Measurements from ENCODE around the gene WWOX. TPM values are rescaled to one million over a fixed set of nuclear protein-coding genes. Genes with fewer than 3 reads are reported as not detected.
A peak's percentile ranks its signal among the peaks of the same experiment; 100 is the strongest.

WWOX gene
- total and polyA plus RNA-seq, 2 of the 4 experiments (the other 2 are of a cell fraction) = 2.7 to 5.4 TPM

DNA sequence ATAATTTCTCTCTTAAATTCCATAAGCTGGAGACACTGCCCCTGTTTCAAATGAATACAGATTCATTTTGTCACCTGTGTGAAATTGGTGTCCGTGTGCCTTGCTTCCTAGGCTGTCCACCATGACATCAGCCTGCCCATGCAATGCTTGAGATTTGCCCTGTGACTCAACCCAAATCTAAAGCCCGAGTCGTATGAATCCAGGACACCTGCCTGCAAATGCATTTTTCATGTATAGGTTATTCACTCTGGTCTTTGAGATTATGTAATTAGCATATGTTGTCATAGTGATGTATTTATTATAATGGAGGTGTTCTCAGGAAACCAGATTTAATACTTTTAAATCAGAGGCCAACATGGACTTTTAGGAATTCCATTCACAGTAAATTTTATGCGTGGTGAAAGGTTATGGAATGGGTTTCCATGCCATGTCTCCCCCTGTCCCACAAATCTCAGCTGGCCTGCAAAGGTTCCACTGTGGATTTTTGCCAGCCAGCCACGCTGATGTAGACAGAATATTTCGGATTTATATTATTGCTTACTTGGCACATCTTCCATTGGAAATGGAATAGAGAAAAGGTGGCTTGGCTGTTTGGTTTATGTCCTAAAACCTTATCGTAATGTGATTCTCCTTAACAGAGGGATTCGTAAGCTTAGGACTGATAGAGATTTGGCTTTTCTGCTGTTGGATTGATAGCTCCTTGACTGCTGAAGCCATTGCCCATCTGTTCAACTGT lies 551.1 kb downstream of the WWOX start:
- dilution Hi-C loops (cut with HindIII; ENCODE audit: low sequenced_read_pairs, unreplicated experiment) = no loop called here
- Histone ChIP-seq H3K9me3 (ENCODE audit: control insufficient read depth, insufficient read depth, low read length) (peaks cover 24% of the 10 kb centered on the region), H3K9me1 (ENCODE audit: insufficient read depth, low read length) (no peaks in the 10 kb centered on the region), H4K91ac (ENCODE audit: insufficient read depth, low read depth, low read length) (no peak overlapping the region), H4K20me1 (ENCODE audit: insufficient read depth, low read length) (no peaks in the 10 kb centered on the region), H2AK9ac (replicated peaks; ENCODE audit: low read depth, low read length, poor library complexity) (no peak overlapping the region), H3K79me1 (ENCODE audit: low read depth in 1 of 2, low read length in 2 of 2) (no peaks in the 10 kb centered on the region), H3K4ac (ENCODE audit: low read depth, low read length) (no peak overlapping the region), H4K8ac (ENCODE audit: low read depth in 2 of 2, low read length in 2 of 2) (no peak overlapping the region), H3K4me3 (ENCODE audit: insufficient read depth, low read depth, low read length) (no peak overlapping the region), H3K56ac (ENCODE audit: extremely low read depth, insufficient read depth, low read length) (no peak overlapping the region), H3K27me3 (ENCODE audit: control insufficient read depth, insufficient read depth, low read length) (no peaks in the 10 kb centered on the region), H3K14ac (replicated peaks; ENCODE audit: low read depth, low read length) (no peak overlapping the region), H4K5ac (ENCODE audit: low read depth, low read length) (no peak overlapping the region), H2BK120ac (ENCODE audit: low read depth, low read length) (no peak overlapping the region), H3K9ac (ENCODE audit: low read depth, low read length) (no peak overlapping the region), H3K23ac (ENCODE audit: low read depth, low read length) (no peak overlapping the region), H2BK5ac (ENCODE audit: low read depth, low read length, poor library complexity, severe bottlenecking) (no peak overlapping the region), H2AFZ (replicated peaks; ENCODE audit: low read length, poor library complexity) (no peak overlapping the region), H2BK15ac (ENCODE audit: low read depth, low read length) (no peak overlapping the region), H2BK20ac (ENCODE audit: low read depth, low read length) (no peak overlapping the region), H3K4me2 (ENCODE audit: low read depth, low read length) (no peak overlapping the region), H3K27ac (ENCODE audit: insufficient read depth, low read length) (no peak overlapping the region), H3K4me1 (ENCODE audit: control insufficient read depth, insufficient read depth, low read length) (no peaks in the 10 kb centered on the region), H3K36me3 (ENCODE audit: control insufficient read depth, insufficient read depth, low read length) (no peaks in the 10 kb centered on the region), H2AK5ac (ENCODE audit: low read depth, low read length) (no peak overlapping the region), H3K18ac (ENCODE audit: low read depth, low read length) (no peak overlapping the region)
- TF ChIP-seq FOS (IDR thresholded peaks at IDR 0.05; ENCODE audit: low read depth, low read length) (no peak), ELK1 (IDR thresholded peaks at IDR 0.05; ENCODE audit: borderline replicate concordance, low read depth, low read length) (no peak), MAFK (IDR thresholded peaks at IDR 0.05; ENCODE audit: low read depth, low read length) (peak; percentile 30; the same call in 1 of the 2 replicates), MAZ (IDR thresholded peaks at IDR 0.05; ENCODE audit: borderline replicate concordance, low read depth, low read length) (no peak), BHLHE40 (IDR thresholded peaks at IDR 0.05; ENCODE audit: low read depth, low read length) (no peak)
- DNase-seq (no peak), ATAC-seq (ENCODE audit: low read depth) (no peak)
- WGBS, 2 experiments (ENCODE audit: extremely low coverage in 2 of 2, insufficient read length in 1 of 2) = no CpG with 5 or more reads among the region's 8 CpGs
- intact Hi-C loops (cut with micrococcal nuclease) = no loop called here
- in situ Hi-C loops (cut with MboI; ENCODE audit: low sequenced_read_pairs) = no loop called here
- ChIA-PET POLR2A (ENCODE audit: unreplicated experiment) (no interaction called here), CTCF (no interaction called here)
- no TSS peak for BruUV-seq (replicated peaks)
